ENCODE results near the gene ROPN1L.

DNA sequence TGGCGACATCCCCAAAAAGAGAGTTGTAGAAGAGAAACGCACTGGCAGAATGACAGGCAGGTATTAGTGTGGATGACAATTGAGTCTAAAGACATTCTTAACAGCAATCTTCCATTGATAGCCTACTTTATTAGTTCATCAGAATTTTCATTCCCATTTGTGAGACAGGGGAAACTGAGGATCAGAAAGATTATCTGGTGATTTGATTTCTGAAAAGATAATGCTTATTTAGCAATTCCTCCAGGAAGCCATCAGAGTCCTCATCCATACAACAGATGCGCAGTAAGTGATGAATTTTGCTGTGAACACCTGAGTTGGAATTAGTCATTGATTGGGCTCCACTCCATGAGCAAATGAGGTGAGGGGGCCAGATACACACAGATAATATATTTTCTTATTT, 64.9 kb downstream of the ROPN1L start:
- TF ChIP-seq, protein P1, sequence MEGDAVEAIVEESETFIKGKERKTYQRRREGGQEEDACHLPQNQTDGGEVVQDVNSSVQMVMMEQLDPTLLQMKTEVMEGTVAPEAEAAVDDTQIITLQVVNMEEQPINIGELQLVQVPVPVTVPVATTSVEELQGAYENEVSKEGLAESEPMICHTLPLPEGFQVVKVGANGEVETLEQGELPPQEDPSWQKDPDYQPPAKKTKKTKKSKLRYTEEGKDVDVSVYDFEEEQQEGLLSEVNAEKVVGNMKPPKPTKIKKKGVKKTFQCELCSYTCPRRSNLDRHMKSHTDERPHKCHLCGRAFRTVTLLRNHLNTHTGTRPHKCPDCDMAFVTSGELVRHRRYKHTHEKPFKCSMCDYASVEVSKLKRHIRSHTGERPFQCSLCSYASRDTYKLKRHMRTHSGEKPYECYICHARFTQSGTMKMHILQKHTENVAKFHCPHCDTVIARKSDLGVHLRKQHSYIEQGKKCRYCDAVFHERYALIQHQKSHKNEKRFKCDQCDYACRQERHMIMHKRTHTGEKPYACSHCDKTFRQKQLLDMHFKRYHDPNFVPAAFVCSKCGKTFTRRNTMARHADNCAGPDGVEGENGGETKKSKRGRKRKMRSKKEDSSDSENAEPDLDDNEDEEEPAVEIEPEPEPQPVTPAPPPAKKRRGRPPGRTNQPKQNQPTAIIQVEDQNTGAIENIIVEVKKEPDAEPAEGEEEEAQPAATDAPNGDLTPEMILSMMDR (IDR thresholded peaks at IDR 0.05; ENCODE audit: insufficient read depth, low read depth, low read length): no peak
- no peak for TF ChIP-seq EZH2 (IDR thresholded peaks at IDR 0.05; ENCODE audit: insufficient read depth, low read length)
